ENCODE data around the gene APBA2. TPM values are rescaled to one million over a fixed set of nuclear protein-coding genes. Genes with fewer than 3 reads are reported as not detected.
"Not testable (repeated sequence)": the region's sequence is repeated elsewhere in the genome, so short reads cannot be mapped to it uniquely, and the experiment has no call there.

The APBA2 gene
- total RNA-seq, result 4.7 and 10.0 TPM in 2 replicates

DNA sequence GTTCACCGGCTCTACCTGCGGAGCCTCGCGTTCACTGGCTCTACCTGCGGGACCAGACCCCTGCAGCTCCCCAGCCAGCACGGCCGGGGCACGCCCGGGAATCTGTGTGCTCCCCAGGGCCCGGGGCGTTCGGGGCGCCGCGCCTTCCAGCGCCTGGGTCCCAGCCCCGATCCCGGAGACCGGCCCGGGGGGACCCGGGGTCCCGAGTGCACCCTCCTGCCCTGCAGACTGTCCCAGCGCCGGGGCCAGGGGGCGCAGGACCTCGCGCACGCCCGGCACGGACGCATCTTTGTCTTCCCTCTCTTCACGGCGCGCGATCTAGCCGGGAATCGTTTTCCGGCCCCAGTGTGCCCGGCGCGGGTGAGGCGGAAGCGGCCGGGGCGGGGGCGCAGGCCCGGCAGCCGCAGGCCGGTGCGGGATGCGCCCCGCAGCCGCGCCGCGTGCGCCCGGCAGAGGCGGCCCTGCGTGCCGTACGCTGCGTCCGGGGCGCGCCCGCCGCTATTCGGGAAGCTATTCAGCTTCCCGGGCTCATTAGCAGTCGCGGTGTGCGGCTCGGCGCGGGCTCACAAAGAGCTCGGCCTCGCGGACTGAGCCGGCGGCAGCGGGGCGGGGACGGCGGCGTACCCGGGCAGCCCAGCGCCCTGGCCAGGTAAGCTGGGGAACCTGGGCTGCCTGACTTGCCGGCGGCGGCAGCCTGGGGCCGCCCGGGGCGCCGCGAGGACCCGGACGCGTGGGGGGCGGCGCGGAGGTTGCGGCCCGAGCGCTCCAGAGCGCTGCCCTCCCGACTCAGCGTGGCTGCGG lies at the start of gene APBA2:
TSS of gene APBA2 (plus strand) at position 345 of the 801 bp plus-strand sequence. CDS start 167,911 bp downstream, outside the sequence.
- peak; percentile 46 for DNase-seq (ENCODE audit: low read depth)
- peak within 1 kb of the TSS; percentile 54 for H3K4me3 ChIP-seq (ENCODE audit: low read depth, low read length)

GRCh38 chr15:28840285-28840684 lies 45.5 kb upstream of the APBA2 start:
- not testable (repeated sequence) for H3K4me3 ChIP-seq (ENCODE audit: low read depth, low read length); DNase-seq (ENCODE audit: low read depth)

More for the DNA sequence above, at the start of gene APBA2:
- TF ChIP-seq, protein P1, sequence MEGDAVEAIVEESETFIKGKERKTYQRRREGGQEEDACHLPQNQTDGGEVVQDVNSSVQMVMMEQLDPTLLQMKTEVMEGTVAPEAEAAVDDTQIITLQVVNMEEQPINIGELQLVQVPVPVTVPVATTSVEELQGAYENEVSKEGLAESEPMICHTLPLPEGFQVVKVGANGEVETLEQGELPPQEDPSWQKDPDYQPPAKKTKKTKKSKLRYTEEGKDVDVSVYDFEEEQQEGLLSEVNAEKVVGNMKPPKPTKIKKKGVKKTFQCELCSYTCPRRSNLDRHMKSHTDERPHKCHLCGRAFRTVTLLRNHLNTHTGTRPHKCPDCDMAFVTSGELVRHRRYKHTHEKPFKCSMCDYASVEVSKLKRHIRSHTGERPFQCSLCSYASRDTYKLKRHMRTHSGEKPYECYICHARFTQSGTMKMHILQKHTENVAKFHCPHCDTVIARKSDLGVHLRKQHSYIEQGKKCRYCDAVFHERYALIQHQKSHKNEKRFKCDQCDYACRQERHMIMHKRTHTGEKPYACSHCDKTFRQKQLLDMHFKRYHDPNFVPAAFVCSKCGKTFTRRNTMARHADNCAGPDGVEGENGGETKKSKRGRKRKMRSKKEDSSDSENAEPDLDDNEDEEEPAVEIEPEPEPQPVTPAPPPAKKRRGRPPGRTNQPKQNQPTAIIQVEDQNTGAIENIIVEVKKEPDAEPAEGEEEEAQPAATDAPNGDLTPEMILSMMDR (IDR thresholded peaks at IDR 0.05; ENCODE audit: insufficient read depth, low read depth, low read length), result no peak

GRCh38 chr15:28842210-28842609 lies 43.6 kb upstream of the APBA2 start:
- not testable (repeated sequence) for H3K4me3 ChIP-seq (ENCODE audit: low read depth, low read length); DNase-seq (ENCODE audit: low read depth)

DNA sequence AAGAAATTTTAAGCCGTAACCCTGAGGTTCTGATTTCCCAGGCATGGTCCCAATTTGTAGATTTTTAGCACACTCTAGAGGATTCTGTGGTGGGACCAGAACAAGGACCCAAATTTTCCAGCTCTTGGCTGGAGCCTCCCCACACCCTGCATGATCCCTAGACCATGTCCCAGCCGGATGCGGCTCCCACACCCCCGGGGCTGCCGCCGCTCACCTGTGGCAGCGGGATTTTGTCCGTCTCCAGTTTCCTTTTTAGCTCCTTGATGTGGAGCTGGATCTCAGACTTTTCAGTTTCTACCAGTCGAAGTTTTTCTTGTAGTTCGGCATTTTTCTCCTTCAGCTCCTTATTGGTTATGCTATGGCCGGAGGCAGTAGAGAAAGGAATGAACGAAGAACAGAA lies 42.3 kb upstream of the APBA2 start:
- DNase-seq (ENCODE audit: low read depth), result not testable (repeated sequence)

GRCh38 chr15:28844147-28844546 lies 41.6 kb upstream of the APBA2 start:
- not testable (repeated sequence) for DNase-seq (ENCODE audit: low read depth); H3K4me3 ChIP-seq (ENCODE audit: low read depth, low read length)

More for the DNA sequence above, 42.3 kb upstream of the APBA2 start:
- not testable (repeated sequence) for H3K4me3 ChIP-seq (ENCODE audit: low read depth, low read length)

- not testable (repeated sequence) for DNase-seq (ENCODE audit: low read depth); H3K4me3 ChIP-seq (ENCODE audit: low read depth, low read length)
Observed at GRCh38 chr15:28847247-28847646, 38.5 kb upstream of the APBA2 start.

- H3K4me3 ChIP-seq (ENCODE audit: low read depth, low read length); DNase-seq (ENCODE audit: low read depth): not testable (repeated sequence)
Observed at GRCh38 chr15:28847959-28848358, 37.8 kb upstream of the APBA2 start.

DNA sequence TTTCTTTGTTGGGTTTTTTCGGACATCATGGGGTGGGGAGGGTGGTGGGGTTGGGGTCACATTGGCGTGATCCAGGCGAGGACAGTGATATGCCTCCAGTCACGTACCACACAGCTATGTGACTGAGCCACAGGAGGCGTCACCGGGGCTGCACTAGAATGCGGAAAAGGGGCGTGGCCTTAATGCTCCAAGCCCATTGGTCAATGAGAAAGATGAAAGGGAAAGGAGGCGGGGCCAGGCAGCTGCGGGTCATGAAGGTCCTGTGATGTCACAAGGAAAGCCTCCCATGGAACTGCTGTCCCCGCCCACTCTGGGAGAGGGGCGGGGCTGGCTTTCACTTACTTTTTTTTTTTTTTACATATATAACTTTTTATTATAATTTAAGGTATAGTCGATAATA lies 37.3 kb upstream of the APBA2 start, which contains the start of gene GOLGA6L7:
TSS of gene GOLGA6L7 (minus strand) at position 124 of the 400 bp plus-strand sequence. CDS start at position 29, 95 bp downstream.
- not testable (repeated sequence) for DNase-seq (ENCODE audit: low read depth); H3K4me3 ChIP-seq (ENCODE audit: low read depth, low read length)

- not testable (repeated sequence) for H3K4me3 ChIP-seq (ENCODE audit: low read depth, low read length)
Observed at GRCh38 chr15:28849271-28849670, 36.5 kb upstream of the APBA2 start.

GRCh38 chr15:28849766-28850165 lies 36.0 kb upstream of the APBA2 start:
- H3K4me3 ChIP-seq (ENCODE audit: low read depth, low read length); DNase-seq (ENCODE audit: low read depth): not testable (repeated sequence)

More at GRCh38 chr15:28849271-28849670, 36.5 kb upstream of the APBA2 start:
- DNase-seq (ENCODE audit: low read depth), result not testable (repeated sequence)

DNA sequence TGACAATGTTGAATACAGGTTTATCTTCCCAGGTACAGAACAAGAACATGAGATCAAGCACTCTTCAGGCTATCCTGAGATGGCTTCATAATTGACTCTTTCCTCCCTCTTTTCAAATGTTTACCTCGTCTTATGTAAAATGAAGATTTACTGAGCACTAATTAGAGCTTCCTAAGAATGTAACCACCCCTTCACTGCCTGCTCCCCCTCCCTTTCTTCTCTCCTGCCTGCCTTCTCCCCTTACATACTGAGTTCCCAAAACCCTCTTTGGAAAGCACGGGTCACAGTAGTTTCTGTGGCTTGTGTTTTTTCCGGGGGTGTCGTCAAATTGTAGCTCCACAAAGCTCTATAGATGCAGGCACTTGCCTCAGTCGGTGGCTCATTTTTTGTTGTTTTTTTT lies 32.1 kb upstream of the APBA2 start:
- not testable (repeated sequence) for H3K4me3 ChIP-seq (ENCODE audit: low read depth, low read length); DNase-seq (ENCODE audit: low read depth)

DNA sequence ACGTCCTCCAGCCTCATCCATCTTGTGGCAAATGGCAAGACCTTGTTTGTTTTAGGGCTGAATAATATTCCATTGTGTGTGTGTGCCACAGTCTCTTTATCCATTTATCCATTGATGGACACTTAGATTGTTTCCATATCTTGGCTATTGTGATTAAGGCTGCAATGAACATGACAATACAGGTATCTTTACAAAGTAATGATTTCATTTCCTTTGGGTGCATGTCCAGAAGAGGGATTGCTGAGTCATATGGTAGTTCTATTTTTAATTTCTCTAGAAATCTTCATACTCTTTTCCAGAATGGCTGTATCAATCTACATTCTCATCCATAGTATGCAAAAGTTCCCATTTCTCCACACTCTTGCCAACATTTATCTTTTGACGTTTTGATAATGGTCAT lies 31.2 kb upstream of the APBA2 start:
- not testable (repeated sequence) for DNase-seq (ENCODE audit: low read depth); H3K4me3 ChIP-seq (ENCODE audit: low read depth, low read length)

DNA sequence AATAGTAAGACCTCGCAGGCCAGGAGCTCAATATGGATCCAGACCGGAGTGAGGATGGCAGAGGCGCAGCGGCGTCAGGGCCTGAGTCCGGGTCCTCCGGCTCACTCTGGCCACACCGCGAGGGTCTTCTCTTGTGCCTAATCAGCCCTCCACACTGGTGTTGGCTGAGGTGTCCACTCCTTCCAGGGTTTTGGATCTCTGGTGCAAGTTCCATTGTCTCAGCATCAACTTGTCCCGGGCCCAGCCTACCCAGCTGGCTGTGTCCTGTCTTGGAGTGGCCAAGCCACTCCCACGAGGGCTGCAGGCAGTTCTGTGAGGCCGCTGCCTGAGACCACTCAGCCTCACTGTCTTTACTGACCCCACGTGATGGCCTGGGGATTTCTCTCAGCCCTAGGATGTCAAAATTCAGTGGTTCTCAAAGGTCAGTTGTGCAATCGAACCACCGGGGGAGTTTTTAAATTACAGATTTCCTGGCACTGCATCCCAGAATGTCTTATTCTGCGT lies 24.7 kb upstream of the APBA2 start:
- TF ChIP-seq, protein P1 (IDR thresholded peaks at IDR 0.05; ENCODE audit: insufficient read depth, low read depth, low read length), result no peak
- H3K4me3 ChIP-seq (ENCODE audit: low read depth, low read length), result no peak overlapping the region
- peak; percentile 60 for DNase-seq (ENCODE audit: low read depth)

- not testable (repeated sequence) for DNase-seq (ENCODE audit: low read depth); H3K4me3 ChIP-seq (ENCODE audit: low read depth, low read length)
Observed at GRCh38 chr15:28861589-28862293, 24.0 kb upstream of the APBA2 start.
